GM19372 (cell line): ENCODE data around the gene KDSR.

Experiments used
- ATAC-seq: cut with Tn5 transposase; IDR thresholded peaks from one replicate; pipeline ENCODE4 v1.9.1; 2021; ENCODE audit warnings: mild to moderate bottlenecking, low read depth, moderate library complexity; ENCODE audit not compliant: unreplicated experiment

The KDSR gene

DNA sequence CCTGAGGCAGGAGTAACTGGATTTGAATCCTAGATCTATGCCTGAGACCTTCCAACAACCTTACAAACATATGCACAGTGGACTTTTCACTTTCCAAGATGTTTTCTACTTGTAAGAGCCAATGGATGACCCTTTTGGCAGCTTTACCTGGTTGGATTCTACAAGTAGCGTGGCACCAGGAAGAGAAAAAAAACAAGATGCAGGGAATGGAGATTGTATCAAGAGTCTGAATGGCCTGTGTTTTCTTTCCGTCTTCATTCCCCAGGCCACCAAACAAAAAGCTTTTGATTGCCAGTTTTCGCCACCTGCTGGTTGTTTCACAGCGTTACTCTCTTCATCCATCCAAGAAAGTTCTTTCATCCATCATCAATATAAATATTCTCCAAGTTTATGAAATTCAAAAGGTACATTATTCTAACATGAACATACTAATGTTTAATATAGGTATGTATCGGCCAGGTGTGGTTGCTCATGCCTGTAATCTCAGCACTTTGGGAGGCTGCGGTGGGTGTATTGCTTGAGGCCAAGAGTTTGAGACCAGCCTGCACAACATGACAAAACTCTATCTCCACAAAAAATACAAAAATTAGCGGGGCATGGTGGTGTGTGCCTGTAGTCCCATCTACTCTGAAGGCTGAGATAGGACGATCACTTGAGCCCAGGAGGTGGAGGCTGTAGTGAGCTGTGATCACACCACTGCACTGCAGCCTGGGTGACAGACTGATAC, 43.9 kb downstream of the KDSR start:
- no peak for ATAC-seq

GRCh38 chr18:63322206-63322605, 44.8 kb downstream of the KDSR start:
- no peak for ATAC-seq

DNA sequence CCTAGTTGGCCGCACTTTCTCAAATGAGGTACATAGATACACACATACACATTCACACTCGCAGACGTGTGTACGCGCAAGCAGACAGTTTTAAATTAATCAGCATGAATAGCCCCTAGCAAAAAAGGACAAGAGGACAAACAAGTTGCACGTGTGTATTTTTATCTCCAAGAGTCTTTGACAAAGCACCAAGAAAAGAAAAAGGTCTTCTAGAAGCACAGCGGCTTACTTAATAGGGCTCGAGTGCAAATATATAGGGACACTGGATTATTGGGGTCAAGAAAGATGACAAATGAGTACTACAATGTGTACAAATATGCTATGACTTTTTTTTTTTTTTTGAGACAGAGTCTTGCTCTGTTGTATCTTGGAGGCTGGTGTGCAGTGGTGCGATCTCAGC, 45.7 kb downstream of the KDSR start:
- no peak for ATAC-seq

GRCh38 chr18:63320975-63321265, 46.1 kb downstream of the KDSR start:
- ATAC-seq, result peak; percentile 11

DNA sequence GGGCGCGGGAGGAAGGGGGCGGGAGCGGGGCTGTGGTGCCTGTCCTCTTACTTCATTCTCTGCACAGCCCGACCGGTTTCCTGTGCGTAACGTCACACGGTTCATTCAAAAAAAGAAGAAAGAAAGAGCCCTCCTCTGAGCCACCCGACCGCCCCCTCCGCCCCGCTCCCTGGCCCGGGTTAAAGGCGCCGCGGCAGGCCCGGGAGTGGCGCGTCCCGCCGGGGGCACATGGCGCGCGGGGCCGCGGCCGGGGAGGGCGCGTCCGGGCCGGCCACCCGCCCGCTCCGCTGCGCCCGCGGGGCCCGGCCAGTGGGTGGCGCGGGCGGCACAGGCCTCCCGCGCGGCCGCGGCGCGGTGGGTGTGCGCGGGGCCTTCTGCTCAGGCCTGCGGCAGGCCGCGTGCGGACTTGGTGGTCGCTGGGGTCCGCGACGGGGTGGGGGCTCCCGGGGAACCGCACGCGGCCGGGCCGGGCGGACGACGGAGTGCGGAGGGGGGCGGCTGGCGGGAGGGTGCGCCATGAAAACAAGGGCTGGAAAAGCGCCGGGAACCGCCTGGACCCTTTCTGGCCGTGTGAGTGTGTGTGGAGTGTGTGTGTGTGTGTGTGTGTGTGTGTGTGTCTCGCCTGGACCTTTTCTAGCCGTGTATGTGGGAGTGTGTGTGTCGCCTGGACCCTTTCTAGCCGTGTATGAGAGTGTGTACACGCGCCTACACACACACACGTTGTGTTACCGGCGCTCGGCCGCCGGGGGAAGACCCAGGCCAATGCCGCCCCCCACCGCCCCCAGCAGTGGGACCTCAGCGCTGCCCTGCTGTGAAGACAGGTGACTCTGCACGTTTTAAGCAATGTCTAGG, 46.7 kb downstream of the KDSR start:
- peak; percentile 51 for ATAC-seq

- ATAC-seq, result peak; percentile 12
These were observed 47.5 kb downstream of the KDSR start, which contains the start of gene BCL2 for GRCh38 chr18:63319383-63320122. Gene BCL2, minus strand, starts transcription at chr18:63319769.

DNA sequence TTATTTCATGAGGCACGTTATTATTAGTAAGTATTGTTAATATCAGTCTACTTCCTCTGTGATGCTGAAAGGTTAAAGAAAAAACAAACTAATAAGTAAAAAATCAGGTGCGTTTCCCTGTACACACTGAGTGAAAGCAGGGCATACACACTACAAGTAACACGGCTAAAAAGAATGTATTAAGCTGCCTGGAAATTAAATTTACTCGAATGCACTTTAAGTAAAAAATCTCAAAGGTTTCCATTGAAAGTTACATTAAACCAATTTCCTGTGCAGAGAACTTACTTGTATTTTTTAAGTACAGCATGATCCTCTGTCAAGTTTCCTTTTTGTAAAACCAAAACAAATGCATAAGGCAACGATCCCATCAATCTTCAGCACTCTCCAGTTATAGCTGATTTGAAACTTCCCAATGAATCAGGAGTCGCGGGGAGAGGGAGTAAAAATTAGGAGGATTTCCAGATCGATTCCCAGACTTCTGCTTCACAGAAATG, 48.1 kb downstream of the KDSR start:
- no peak for ATAC-seq

DNA sequence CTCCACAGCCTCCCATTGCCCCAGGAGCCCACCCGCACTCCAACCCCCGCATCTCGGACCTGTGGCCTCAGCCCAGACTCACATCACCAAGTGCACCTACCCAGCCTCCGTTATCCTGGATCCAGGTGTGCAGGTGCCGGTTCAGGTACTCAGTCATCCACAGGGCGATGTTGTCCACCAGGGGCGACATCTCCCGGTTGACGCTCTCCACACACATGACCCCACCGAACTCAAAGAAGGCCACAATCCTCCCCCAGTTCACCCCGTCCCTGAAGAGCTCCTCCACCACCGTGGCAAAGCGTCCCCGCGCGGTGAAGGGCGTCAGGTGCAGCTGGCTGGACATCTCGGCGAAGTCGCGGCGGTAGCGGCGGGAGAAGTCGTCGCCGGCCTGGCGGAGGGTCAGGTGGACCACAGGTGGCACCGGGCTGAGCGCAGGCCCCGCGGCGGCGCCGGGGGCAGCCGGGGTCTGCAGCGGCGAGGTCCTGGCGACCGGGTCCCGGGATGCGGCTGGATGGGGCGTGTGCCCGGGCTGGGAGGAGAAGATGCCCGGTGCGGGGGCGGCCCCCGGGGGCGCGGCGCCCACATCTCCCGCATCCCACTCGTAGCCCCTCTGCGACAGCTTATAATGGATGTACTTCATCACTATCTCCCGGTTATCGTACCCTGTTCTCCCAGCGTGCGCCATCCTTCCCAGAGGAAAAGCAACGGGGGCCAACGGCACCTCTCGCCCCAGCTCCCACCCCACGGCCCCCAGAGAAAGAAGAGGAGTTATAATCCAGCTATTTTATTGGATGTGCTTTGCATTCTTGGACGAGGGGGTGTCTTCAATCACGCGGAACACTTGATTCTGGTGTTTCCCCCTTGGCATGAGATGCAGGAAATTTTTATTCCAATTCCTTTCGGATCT, 48.8 kb downstream of the KDSR start:
- ATAC-seq, result peak; percentile 48

- no peak for ATAC-seq
These were observed 49.5 kb downstream of the KDSR start for GRCh38 chr18:63317556-63317946.

GRCh38 chr18:63316612-63317555, 50.1 kb downstream of the KDSR start:
- ATAC-seq, result no peak

DNA sequence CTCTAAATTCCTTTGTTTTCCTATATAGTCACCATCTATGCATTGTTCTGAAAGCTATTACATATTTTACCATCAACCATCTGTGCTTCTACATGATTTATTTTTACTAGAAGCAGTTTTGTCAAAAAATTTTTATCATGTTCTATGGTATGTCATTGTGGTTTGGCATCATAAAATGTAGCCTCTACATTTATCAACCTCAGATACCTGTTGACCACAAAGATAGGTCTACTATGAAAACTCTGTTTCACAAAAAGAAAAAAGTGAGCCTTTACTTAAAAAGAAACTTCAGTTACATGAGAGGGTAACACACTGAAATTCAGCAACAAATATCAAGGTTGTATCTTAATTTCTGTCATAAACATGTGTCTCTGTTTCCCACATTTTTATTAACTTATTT, 51.1 kb downstream of the KDSR start:
- no peak for ATAC-seq

- ATAC-seq, result no peak
These were observed 51.8 kb downstream of the KDSR start for GRCh38 chr18:63315131-63315662.

- ATAC-seq, result no peak
These were observed 52.8 kb downstream of the KDSR start for GRCh38 chr18:63314062-63314790.

GRCh38 chr18:63313396-63313917, 53.5 kb downstream of the KDSR start:
- ATAC-seq, result no peak

- peak; percentile 41 for ATAC-seq
These were observed 54.1 kb downstream of the KDSR start for GRCh38 chr18:63312737-63313395.

DNA sequence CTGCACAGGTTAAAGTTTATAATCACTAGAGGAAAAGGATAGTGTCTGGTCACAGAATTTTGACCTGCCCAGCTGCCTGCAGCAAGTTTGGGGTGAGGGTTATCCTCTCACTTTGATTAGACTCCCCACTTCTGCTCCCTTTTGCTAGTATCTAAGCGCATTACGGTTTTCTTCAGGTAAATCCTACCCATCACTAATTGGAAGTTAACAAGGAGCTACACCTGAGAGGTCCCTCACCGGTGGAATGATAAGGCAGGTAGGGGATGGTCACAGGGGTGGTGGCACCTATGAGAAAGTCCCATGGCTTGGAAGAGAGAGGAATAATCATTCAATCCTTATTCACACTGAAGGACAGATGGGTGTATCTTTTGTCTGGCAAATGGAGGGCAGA, 55.0 kb downstream of the KDSR start:
- no peak for ATAC-seq
